SH-SY5Y (cell line): Measurements from ENCODE around the gene SLC12A5.

ENCODE experiments used
- GATA2 ChIP-seq: IDR thresholded peaks from 2 replicates; pipeline ENCODE4 v1.6.1; 2011; ENCODE audit warnings: mild to moderate bottlenecking, low read depth, low read length
- GATA3 ChIP-seq: IDR thresholded peaks from 2 replicates; pipeline ENCODE4 v1.6.1; 2011; ENCODE audit warnings: low read depth, mild to moderate bottlenecking, low read length, moderate library complexity

Gene SLC12A5

DNA sequence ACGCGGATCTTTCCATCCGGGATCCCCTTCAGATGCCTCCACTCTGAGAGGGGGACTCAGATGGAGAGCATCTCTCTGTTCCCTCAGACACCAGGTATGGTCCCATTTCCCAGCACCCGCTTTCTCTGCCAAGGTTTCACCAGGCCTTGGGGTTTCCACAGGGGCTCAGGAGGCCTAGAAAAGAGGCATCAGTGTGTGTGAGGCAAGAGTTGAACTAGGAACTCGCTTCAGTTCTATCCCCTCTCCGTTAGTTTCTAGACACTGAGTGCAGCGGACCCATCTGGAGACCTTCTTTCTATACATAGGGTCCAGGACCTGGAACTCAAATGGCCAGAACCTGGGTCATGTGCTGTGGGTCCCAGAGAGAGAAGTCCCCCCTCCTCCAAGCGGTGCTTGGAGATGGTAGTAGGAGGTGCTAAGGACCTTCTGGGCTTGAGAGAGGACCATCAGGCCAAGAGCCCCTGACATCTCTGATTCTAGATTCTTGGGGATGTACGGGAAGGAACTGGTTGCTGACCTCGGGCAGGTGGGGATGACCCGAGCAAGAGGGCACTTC, 2.1 kb downstream of the SLC12A5 start:
- no peak for TF ChIP-seq GATA2
- TF ChIP-seq GATA3 = no peak

DNA sequence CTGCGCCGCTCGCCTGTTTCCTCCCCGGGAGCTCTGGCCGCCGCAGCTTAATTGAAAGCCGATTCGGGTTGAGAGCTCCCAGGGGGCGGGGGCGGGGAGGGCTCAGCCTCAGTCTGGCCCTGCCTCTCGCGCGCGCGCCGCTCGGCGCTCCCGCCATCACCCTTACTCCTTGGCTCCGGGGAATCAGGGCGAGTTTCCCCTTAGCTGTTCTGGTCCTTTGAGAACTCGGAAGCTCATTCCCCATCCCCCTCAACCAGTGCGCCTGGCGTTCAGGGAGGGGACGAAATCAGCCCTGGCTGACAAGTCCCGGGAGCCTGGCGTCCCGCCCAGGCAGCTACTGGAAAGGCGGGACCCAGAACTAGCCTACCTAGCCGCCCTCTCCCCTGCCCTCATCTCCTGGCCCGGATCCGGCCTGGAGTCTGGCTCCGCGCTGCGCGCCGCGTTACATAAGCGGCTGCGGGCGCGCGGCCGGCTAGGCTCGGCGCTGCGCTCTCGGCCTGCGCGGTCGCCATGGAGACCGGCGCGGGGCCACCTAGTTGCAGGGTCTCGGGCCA, 2.8 kb downstream of the SLC12A5 start:
- TF ChIP-seq GATA3 (no peak), GATA2 (no peak)

DNA sequence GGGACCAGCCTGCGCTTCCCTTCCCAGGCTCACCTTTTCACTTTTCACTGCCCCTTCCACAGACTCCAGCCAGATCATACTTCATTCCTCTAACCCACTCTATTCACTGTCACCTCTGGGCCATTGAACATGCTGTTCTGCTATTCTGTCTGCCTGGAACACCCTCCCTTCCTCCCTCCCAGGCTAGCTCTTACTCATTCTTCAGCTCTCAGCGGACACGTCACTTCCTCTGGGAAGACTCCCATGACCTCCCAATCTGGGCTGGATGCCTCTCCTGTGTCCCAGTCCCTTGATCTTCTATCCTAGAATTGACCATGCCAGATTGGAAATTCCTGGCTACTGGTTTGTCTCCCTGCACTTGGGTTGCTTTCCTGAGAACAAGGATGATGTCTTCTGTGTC, 5.0 kb downstream of the SLC12A5 start:
- TF ChIP-seq GATA3 (no peak), GATA2 (no peak)

DNA sequence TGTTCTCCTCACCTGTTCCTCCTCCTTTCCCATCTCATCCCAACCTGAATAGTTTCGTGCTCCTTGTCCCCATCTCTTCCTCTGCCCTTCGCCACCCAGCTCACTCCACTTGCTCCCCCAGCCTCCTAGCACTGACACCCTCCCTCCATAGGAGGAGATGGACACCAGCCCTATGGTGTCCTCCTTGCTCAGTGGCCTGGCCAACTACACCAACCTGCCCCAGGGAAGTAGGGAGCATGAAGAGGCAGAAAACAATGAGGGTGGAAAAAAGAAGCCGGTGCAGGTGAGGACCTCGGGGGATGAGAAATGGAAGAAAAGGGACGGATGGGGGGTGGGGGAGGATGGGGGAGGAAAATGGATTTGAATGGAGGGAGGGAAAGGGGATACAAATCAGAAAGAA, 6.2 kb downstream of the SLC12A5 start:
- TF ChIP-seq GATA3 (no peak), GATA2 (no peak)

DNA sequence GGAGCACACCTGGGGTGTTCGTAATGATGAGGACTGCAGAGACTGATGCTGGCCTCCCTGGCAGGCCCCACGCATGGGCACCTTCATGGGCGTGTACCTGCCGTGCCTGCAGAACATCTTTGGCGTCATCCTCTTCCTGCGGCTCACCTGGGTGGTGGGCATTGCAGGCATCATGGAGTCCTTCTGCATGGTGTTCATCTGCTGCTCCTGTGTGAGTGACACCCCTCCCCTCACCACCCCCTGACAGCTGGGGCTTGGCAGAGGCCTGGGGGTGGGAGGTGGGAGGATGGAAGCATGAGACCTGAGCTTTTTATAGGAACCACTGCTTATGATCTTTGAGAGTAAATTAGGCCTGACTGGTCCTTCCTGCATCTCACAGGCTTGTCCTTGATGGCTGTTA, 6.7 kb downstream of the SLC12A5 start:
- TF ChIP-seq GATA3 (no peak), GATA2 (no peak)

DNA sequence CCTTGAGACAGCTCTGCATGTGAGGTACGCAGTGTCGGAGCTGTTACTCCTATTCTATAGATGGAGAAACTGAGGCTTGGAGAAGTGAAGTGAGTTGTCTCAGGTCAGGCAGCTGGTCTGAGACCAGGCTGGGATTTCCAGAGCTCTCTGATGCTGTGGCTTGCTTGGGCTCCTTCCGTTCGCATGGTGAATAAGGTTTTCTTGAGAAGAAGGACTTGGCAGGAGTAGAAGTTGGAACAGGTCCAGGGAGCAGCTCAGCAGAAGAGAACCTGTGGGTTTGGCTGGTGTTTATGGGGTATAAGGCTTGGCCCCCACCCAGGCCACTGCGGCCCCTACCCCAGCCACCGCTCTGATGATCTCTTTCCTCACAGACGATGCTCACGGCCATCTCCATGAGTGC, 7.4 kb downstream of the SLC12A5 start:
- TF ChIP-seq GATA3 = no peak
- no peak for TF ChIP-seq GATA2

DNA sequence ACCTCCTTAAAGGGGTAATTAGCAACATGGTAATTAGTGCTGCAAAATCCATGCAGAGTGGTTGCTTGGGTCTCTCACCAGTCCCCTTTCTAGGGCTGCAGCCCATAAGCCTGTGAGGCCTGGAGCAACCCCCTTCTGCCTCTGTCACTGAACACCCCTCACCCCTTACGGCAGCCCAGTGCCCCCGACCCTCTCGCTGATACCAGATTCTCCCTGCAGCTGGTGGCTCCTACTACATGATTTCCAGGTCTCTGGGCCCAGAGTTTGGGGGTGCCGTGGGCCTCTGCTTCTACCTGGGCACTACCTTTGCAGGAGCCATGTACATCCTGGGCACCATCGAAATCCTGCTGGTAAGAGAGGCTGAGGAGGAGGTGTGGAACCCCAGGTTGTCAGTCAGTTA, 8.0 kb downstream of the SLC12A5 start:
- TF ChIP-seq GATA2 (no peak), GATA3 (no peak)

DNA sequence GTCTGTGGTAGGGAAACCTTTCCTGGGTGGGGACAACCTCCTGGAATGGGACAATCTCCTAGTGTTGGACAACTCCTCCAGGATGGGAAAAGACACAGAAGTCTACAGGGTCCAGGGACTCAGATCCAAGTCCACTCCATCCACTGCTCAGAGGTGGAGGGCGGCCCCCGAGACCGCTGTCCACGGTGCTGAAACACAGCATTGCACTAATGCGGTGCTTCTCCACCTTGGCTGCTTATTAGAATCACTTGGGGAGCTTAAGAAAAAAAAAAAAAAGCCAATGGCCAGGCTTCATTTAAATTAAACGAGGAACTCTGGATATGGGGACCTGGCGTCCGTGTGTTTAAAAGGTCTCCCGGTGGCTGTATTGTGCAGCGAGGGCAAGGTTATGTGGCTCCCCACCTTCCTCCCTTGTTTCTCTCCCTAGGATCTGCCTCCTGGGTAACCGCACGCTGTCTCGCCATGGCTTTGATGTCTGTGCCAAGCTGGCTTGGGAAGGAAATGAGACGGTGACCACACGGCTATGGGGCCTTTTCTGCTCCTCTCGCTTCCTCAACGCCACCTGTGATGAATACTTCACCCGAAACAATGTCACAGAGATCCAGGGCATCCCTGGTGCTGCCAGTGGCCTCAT, 12.0 kb downstream of the SLC12A5 start:
- no peak for TF ChIP-seq GATA2
- TF ChIP-seq GATA3 = no peak

DNA sequence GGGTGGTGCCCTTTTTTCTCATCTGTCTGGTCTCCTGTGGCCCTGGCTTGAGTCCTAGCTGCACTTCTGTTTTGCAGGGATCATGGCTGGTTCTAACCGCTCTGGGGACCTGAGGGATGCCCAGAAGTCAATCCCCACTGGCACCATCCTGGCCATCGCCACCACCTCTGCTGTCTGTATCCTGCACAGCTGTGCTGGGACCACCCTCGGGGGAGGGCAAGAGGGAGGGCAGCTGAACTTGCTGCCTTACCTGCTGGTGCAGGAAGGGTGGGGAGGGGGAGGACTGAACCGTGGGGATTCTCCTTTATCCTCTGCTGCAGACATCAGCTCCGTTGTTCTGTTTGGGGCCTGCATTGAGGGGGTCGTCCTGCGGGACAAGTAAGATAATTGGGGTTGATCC, 14.5 kb downstream of the SLC12A5 start:
- TF ChIP-seq GATA3 (no peak), GATA2 (no peak)

DNA sequence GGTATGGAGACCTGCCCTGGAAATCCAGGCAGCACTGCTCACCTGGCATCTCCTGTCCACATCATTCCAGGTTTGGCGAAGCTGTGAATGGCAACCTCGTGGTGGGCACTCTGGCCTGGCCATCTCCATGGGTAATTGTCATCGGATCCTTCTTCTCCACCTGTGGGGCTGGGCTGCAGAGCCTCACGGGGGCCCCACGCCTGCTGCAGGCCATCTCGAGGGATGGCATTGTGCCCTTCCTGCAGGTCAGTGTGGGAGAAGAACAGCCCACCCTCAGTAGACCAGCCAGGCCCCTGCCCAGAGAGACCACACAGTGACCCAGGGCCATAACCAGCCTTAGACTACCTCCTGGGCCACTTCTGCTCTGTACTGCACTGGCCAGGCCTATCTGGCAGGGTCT, 15.9 kb downstream of the SLC12A5 start:
- TF ChIP-seq GATA3 (no peak), GATA2 (no peak)

DNA sequence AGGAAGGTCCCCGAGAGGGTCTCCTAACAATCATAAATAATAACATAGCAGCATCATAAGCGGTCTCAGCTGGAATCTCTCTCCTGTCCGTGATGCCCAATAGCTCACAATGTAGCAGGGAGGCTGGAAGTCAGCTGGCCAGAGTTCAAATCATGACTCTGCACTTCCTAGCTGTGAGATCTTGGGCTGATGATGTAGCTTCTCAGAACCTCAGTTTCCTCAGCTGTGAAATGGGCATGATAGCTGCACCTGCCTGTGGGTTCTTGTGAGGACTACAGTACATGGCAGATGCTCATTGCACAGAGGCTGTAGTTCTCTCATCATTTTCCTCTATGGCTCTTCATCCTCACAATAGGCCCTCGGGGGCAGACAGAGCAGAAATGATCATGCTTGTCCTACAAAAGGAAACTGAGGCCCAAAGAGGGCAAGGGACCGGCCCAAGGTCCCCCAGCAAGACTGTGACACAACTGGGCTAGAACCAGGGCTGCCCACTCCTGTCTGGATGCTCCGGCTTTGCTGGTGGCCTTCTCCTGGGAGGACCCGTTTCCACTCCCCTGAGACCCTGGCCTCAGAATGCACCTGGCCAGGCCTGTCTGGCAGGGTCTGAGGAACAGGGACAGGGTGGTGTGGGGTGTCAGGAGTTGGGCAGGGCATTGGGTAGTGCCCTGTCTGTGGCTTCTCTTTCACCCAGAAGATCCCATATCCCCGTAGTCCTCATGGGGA, 17.7 kb downstream of the SLC12A5 start:
- no peak for TF ChIP-seq GATA3
- no peak for TF ChIP-seq GATA2

DNA sequence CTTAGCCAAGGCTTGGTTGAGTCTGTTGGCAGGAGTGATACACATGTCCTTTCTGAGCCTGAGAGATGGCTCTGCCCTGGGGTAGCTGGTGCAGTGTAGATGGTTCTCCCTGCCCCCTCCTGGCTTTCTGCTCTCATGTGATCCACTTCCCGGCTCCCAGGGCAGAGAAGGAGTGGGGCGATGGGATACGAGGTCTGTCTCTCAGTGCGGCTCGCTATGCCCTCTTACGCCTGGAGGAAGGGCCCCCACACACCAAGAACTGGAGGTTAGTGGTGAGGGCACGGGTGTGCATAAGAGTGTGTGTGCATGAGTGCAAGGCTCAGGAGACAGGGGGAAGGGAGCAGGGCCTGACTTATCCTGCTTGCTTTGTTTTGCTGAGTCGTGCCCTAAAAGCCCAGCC, 18.8 kb downstream of the SLC12A5 start:
- TF ChIP-seq GATA3 (no peak), GATA2 (no peak)

DNA sequence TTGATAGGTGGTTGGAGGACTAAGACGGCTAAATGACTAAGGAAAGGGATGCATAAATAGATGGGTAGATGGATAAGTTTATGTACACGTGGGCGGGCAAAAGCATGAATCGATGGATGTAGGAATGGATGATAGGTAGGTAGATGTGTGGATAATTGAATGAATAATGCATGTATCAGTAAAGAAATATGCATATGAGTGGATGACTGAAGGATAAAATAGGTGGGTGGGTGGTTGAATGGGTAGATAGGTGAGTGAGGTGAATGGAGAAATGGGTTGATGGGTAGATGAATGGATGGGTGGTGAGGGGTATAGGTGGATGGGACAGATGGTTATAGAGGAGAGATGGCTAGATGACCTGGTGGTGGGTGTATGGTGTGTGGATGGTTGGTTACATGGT, 20.2 kb downstream of the SLC12A5 start:
- TF ChIP-seq GATA3 = no peak
- no peak for TF ChIP-seq GATA2

DNA sequence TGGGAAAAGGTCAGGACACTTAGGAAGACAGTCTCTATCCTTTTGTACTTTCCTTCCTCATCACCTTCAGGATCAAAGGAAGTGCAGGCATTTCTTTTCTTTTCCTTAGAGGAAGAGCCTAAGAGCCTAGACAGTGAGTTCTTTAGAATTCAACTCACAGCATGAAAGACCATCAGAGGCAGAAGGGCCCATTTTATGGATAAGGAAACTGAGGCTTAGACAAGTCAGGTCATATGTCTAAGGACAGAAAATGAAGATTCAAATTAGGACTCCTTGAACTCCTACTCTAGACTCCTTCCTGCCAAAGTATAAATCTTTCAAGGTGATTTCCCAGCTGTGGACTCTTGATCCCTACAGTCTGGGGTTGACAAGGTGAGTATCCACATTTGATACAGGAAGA, 20.8 kb downstream of the SLC12A5 start:
- no peak for TF ChIP-seq GATA3
- TF ChIP-seq GATA2 = no peak

DNA sequence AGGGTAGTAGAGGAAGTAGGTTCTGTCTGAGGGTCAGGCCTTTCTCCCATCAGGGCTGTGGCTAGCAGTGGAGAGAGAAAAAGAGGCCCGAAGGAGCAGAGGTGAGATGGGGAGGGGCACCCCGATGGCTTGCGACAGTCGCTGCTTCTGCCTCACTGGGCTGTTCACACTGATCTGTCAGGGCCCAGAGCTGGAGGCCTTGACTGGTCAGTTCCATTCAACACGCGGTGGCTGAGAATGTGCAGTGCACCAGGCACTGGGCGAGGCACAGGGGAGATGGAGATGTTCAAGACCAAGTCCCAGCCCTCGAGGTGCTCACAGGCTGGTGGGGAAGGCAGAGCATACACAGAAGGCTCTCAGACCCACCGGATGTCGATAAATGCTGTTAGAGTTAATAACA, 21.4 kb downstream of the SLC12A5 start:
- TF ChIP-seq GATA2 = no peak
- TF ChIP-seq GATA3 = no peak
